ENCODE results near the gene MEF2D. TPM values are rescaled to one million over a fixed set of nuclear protein-coding genes. Genes with fewer than 3 reads are reported as not detected.

MEF2D gene
- total RNA-seq, 3 donors from 2014 or later: 56.8 to 103 (median 61.9) TPM

GRCh38 chr1:156420205-156421061 is 80.1 kb downstream of the MEF2D start:
- ATAC-seq (peak; percentile 50), DNase-seq (peak in 1 of 3 donors; percentile 39)
- H3K9me3 ChIP-seq: no peaks in the 10 kb centered on the region
- no peak for TF ChIP-seq CTCF (IDR thresholded peaks at IDR 0.05)
- peaks cover 21% of the 10 kb centered on the region for H3K4me1 ChIP-seq (ENCODE audit: low read depth)
- H3K4me3 ChIP-seq: no peak overlapping the region
- H3K36me3 ChIP-seq (ENCODE audit: low read depth): no peaks in the 10 kb centered on the region
- intact Hi-C loops (cut with DNase I, micrococcal nuclease): no loop called here

GRCh38 chr1:156419854-156420204 is 80.7 kb downstream of the MEF2D start:
- no peak for ATAC-seq
- Histone ChIP-seq H3K36me3 (ENCODE audit: low read depth) (no peaks in the 10 kb centered on the region), H3K4me3 (no peak overlapping the region), H3K4me1 (ENCODE audit: low read depth) (peaks cover 21% of the 10 kb centered on the region), H3K9me3 (no peaks in the 10 kb centered on the region)
- intact Hi-C loops (cut with DNase I, micrococcal nuclease): no loop called here
- no peak for DNase-seq
- no peak for TF ChIP-seq CTCF (IDR thresholded peaks at IDR 0.05)

- ATAC-seq: no peak
- Histone ChIP-seq H3K9me3 (no peaks in the 10 kb centered on the region), H3K4me3 (no peak overlapping the region), H3K4me1 (ENCODE audit: low read depth) (peaks cover 21% of the 10 kb centered on the region), H3K36me3 (ENCODE audit: low read depth) (no peaks in the 10 kb centered on the region)
- no peak for DNase-seq
- intact Hi-C loops (cut with DNase I, micrococcal nuclease): no loop called here
- TF ChIP-seq CTCF (IDR thresholded peaks at IDR 0.05): no peak
Measured at GRCh38 chr1:156418416-156419070, 82.0 kb downstream of the MEF2D start.

GRCh38 chr1:156417401-156418020 is 83.1 kb downstream of the MEF2D start:
- no peak overlapping the region for H3K4me3 ChIP-seq
- no peaks in the 10 kb centered on the region for H3K36me3 ChIP-seq (ENCODE audit: low read depth)
- peaks cover 21% of the 10 kb centered on the region for H3K4me1 ChIP-seq (ENCODE audit: low read depth)
- DNase-seq: no peak
- H3K9me3 ChIP-seq: no peaks in the 10 kb centered on the region
- no peak for ATAC-seq
- TF ChIP-seq CTCF (IDR thresholded peaks at IDR 0.05): no peak
- intact Hi-C loops (cut with DNase I, micrococcal nuclease): no loop called here

GRCh38 chr1:156416993-156417392 is 83.6 kb downstream of the MEF2D start:
- no peak overlapping the region for H3K4me3 ChIP-seq
- peaks cover 21% of the 10 kb centered on the region for H3K4me1 ChIP-seq (ENCODE audit: low read depth)
- ATAC-seq (no peak), DNase-seq (no peak)
- no peaks in the 10 kb centered on the region for H3K9me3 ChIP-seq
- no peak for TF ChIP-seq CTCF (IDR thresholded peaks at IDR 0.05)
- intact Hi-C loops (cut with DNase I, micrococcal nuclease): no loop called here
- H3K36me3 ChIP-seq (ENCODE audit: low read depth): no peaks in the 10 kb centered on the region
